A549 (cell line): ENCODE data around the gene CLEC2B. TPM values are rescaled to one million over a fixed set of nuclear protein-coding genes. Genes with fewer than 3 reads are reported as not detected.

Experiments
- ATAC-seq, 2 experiments: fragments of 200-7000 bp in 1 of 2; fragments of >200 bp in 1 of 2; cut with Nextera tagmentation in 1 of 2; cut with Tn5 transposase in 1 of 2; 3 replicates each; pipeline versions ENCODE4 v1.8.0 to v1.9.1; 2018 to 2020; ENCODE audit warnings: mild to moderate bottlenecking in 1 of 2, moderate library complexity in 1 of 2
- CTCF ChIA-PET: fragments of 300-600 bp; sonication (Branson Sonifier 250); formaldehyde crosslinking; extraction: SDS; loops from one replicate; lab custom pipeline; 2021; ENCODE audit warnings: antibody characterized with exemption, inconsistent platforms; lab: Yijun Ruan, JAX
- POLR2A ChIA-PET: fragments of 350-600 bp; formaldehyde crosslinking; extraction: SDS; loops from one replicate; lab custom pipeline; 2021; ENCODE audit warnings: antibody characterized with exemption, inconsistent platforms; lab: Yijun Ruan, JAX
- DNase-seq, 2 experiments: peaks; one replicate each; pipeline versions ENCODE4 v3.0.0 to v3.0.0-alpha.2; 2011 to 2016; ENCODE audit warnings: low read depth in 1 of 2, low spot score in 1 of 2
- FAIRE-seq: peaks from 2 replicates; lab custom pipeline; 2011; peaks lifted over from hg19 to GRCh38; lab: Jason Lieb, UNC
- H3K27ac ChIP-seq, 2 experiments: fragments of >200 bp; sonication (Bioruptor Twin); formaldehyde crosslinking; 3 replicates each; pipeline ENCODE4 v1.5.1; 2016 to 2017
- H3K4me1 ChIP-seq: fragments of >200 bp; sonication (Bioruptor Twin); formaldehyde crosslinking; 3 replicates; pipeline ENCODE4 v1.6.1; 2016
- H3K4me2 ChIP-seq: fragments of >200 bp; sonication (Bioruptor Twin); formaldehyde crosslinking; 3 replicates; pipeline ENCODE4 v1.6.1; 2016
- H3K4me3 ChIP-seq: fragments of >200 bp; sonication (Bioruptor Twin); formaldehyde crosslinking; 3 replicates; pipeline ENCODE4 v1.5.1; 2016
- H3K9me3 ChIP-seq: fragments of >200 bp; sonication (Bioruptor Twin); formaldehyde crosslinking; 3 replicates; pipeline ENCODE4 v1.6.1; 2016
- BCL3 ChIP-seq: fragments of >200 bp; sonication (Bioruptor Twin); formaldehyde crosslinking; IDR thresholded peaks from 3 replicates; pipeline ENCODE4 v1.6.1; 2016
- CEBPB ChIP-seq, 2 experiments: fragments of >200 bp in 1 of 2; sonication (Bioruptor Twin) in 1 of 2; formaldehyde crosslinking in 1 of 2; IDR thresholded peaks; 2 replicates each; pipeline ENCODE4 v1.6.1; 2012 to 2016
- CHD2 ChIP-seq: fragments of 150-350 bp; IDR thresholded peaks from 2 replicates; pipeline ENCODE4 v1.6.1; 2014; ENCODE audit warnings: low read length; ENCODE audit not compliant: partially characterized antibody
- CHD4 ChIP-seq: fragments of 200-600 bp; sonication (generic); IDR thresholded peaks from 2 replicates; pipeline ENCODE4 v1.6.1; 2016; ENCODE audit warnings: antibody characterized with exemption, mild to moderate bottlenecking, borderline replicate concordance
- EHF ChIP-seq: fragments of 250-450 bp; sonication (Bioruptor Pico); IDR thresholded peaks from 2 replicates; pipeline ENCODE4 v1.5.0; 2020; ENCODE audit warnings: mild to moderate bottlenecking
- EHMT2 ChIP-seq: fragments of 200-600 bp; sonication (generic); IDR thresholded peaks from 2 replicates; pipeline ENCODE4 v1.6.1; 2016; ENCODE audit warnings: antibody characterized with exemption, low read depth, mild to moderate bottlenecking, moderate library complexity
- FOSL2 ChIP-seq, 2 experiments: fragments of 450-650 bp in 1 of 2; fragments of >200 bp in 1 of 2; sonication (Bioruptor Twin) in 1 of 2; formaldehyde crosslinking; IDR thresholded peaks; 2 replicates each; pipeline versions ENCODE4 v1.5.0 to v1.6.1; 2016 to 2020; ENCODE audit warnings: mild to moderate bottlenecking in 1 of 2, moderate library complexity in 1 of 2
- FOXS1 ChIP-seq: fragments of 250-450 bp; sonication (Bioruptor Pico); IDR thresholded peaks from 2 replicates; pipeline ENCODE4 v1.5.0; 2020; ENCODE audit warnings: mild to moderate bottlenecking, moderate library complexity
- HDAC2 ChIP-seq: fragments of 200-600 bp; sonication (generic); IDR thresholded peaks from 2 replicates; pipeline ENCODE4 v1.6.1; 2016
- HOXB5 ChIP-seq: fragments of 250-450 bp; sonication (Bioruptor Pico); IDR thresholded peaks from 2 replicates; pipeline ENCODE4 v1.5.0; 2020; ENCODE audit warnings: mild to moderate bottlenecking, moderate library complexity
- JUN ChIP-seq, 2 experiments: fragments of >200 bp; sonication (Bioruptor Twin); formaldehyde crosslinking; IDR thresholded peaks; 2 replicates in 1 of 2; 3 replicates in 1 of 2; pipeline ENCODE4 v1.6.1; 2016 to 2017
- KDM5A ChIP-seq: fragments of 200-600 bp; sonication (generic); IDR thresholded peaks from 2 replicates; pipeline ENCODE4 v1.6.1; 2016; ENCODE audit warnings: antibody characterized with exemption, mild to moderate bottlenecking
- MAFK ChIP-seq: fragments of 450-650 bp; IDR thresholded peaks from 2 replicates; pipeline ENCODE4 v1.6.1; 2014; ENCODE audit not compliant: partially characterized antibody
- MAZ ChIP-seq: fragments of 150-350 bp; IDR thresholded peaks from 2 replicates; pipeline ENCODE4 v1.6.1; 2014; ENCODE audit warnings: antibody characterized with exemption, low read depth, low read length, borderline replicate concordance
- MYC ChIP-seq: IDR thresholded peaks from 2 replicates; pipeline ENCODE4 v1.6.1; 2012; ENCODE audit warnings: mild to moderate bottlenecking, inconsistent platforms, low read length, improper control_type of control experiment, borderline replicate concordance
- PHF8 ChIP-seq: fragments of 200-600 bp; sonication (generic); IDR thresholded peaks from 2 replicates; pipeline ENCODE4 v1.6.1; 2016; ENCODE audit warnings: low read depth, mild to moderate bottlenecking, antibody characterized with exemption, moderate library complexity, borderline replicate concordance
- POLR2AphosphoS2 ChIP-seq: conservative IDR thresholded peaks from 2 replicates; pipeline ENCODE4 v1.6.1; 2012; ENCODE audit warnings: low read length, improper control_type of control experiment, inconsistent platforms
- RAD21 ChIP-seq, 2 experiments: fragments of >200 bp in 1 of 2; sonication (Bioruptor Twin) in 1 of 2; formaldehyde crosslinking in 1 of 2; IDR thresholded peaks in 1 of 2; conservative IDR thresholded peaks in 1 of 2; 2 replicates in 1 of 2; 3 replicates in 1 of 2; pipeline ENCODE4 v1.6.1; 2012 to 2018; ENCODE audit warnings: inconsistent platforms in 1 of 2
- RCOR1 ChIP-seq: fragments of 150-350 bp; IDR thresholded peaks from 2 replicates; pipeline ENCODE4 v1.6.1; 2014; ENCODE audit warnings: antibody characterized with exemption, low read length, low read depth
- RNF2 ChIP-seq: fragments of 200-600 bp; sonication (generic); IDR thresholded peaks from 2 replicates; pipeline ENCODE4 v1.6.1; 2016; ENCODE audit warnings: low read depth, mild to moderate bottlenecking, antibody characterized with exemption, moderate library complexity, borderline replicate concordance
- SMC3 ChIP-seq: fragments of >200 bp; sonication (Bioruptor Twin); formaldehyde crosslinking; IDR thresholded peaks from 3 replicates; pipeline ENCODE4 v1.6.1; 2018; ENCODE audit warnings: inconsistent platforms
- TFCP2L1 ChIP-seq: fragments of 250-450 bp; sonication (Bioruptor Pico); IDR thresholded peaks from 2 replicates; pipeline ENCODE4 v1.5.0; 2021; ENCODE audit warnings: mild to moderate bottlenecking
- ZC3H11A ChIP-seq: fragments of 450-650 bp; IDR thresholded peaks from 2 replicates; pipeline ENCODE4 v1.6.1; 2014; ENCODE audit warnings: antibody characterized with exemption, mild to moderate bottlenecking
- ZSCAN20 ChIP-seq: fragments of 250-450 bp; sonication (Bioruptor Pico); IDR thresholded peaks from 2 replicates; pipeline ENCODE4 v1.8.0; 2022; ENCODE audit warnings: mild to moderate bottlenecking, moderate library complexity
- WGBS: methylation state at CpG from one replicate; pipeline ENCODE4 v1.1.6; 2017; ENCODE audit errors: missing lambda C conversion rate; 5-methylcytosine and 5-hydroxymethylcytosine counted together
- polyA plus RNA-seq, 4 experiments: library from polyadenylated mRNA; depleted of rRNA in 3 of 4; stranded (reverse); fragments of >200 nt; fragmentation: RNase III in 1 of 4; extraction: RNeasy Plus Mini Kit Qiagen cat#74134 plus additional on column Dnase treatment in 1 of 4; gene quantifications; 2 replicates in 3 of 4; 3 replicates in 1 of 4; pipeline ENCODE4 v1.2.3, GENCODE V29; 2011 to 2017
- TF ChIP-seq, protein P1 (sequence below): fragments of 450-650 bp; IDR thresholded peaks from 2 replicates; pipeline ENCODE4 v1.6.1; 2014; ENCODE audit warnings: antibody characterized with exemption
- TF ChIP-seq, protein P2 (sequence below): fragments of >200 bp; sonication (Bioruptor Twin); formaldehyde crosslinking; IDR thresholded peaks from 2 replicates; pipeline ENCODE4 v1.6.1; 2016

Gene CLEC2B
- polyA plus RNA-seq, 2 of the 4 experiments (the other 2 are of a cell fraction), result 0.30 to 2.1 TPM

- FAIRE-seq (no peak), DNase-seq (no peak), ATAC-seq (no peak)
- TF ChIP-seq CHD4, result no peak
- no peak for TF ChIP-seq CHD2
- H3K27ac ChIP-seq, result no peak overlapping the region
- no peaks in the 10 kb centered on the region for H3K4me1 ChIP-seq
- H3K9me3 ChIP-seq, result peaks cover 13% of the 10 kb centered on the region; the same call in 2 of the 3 replicates
- ChIA-PET CTCF (no interaction called here), POLR2A (no interaction called here)
- 48% methylated on average over 7 of the region's 7 CpGs for WGBS
- H3K4me3 ChIP-seq, result no peak overlapping the region
- H3K4me2 ChIP-seq, result no peak overlapping the region
These were observed 33.5 kb upstream of the CLEC2B start for GRCh38 chr12:9902539-9903228.

GRCh38 chr12:9900930-9901329, 31.8 kb upstream of the CLEC2B start:
- ChIA-PET CTCF (no interaction called here), POLR2A (no interaction called here)
- WGBS, result 24% methylated on average over 2 of the region's 2 CpGs
- no peak for DNase-seq
- peaks cover 13% of the 10 kb centered on the region; the same call in 2 of the 3 replicates for H3K9me3 ChIP-seq
- no peak overlapping the region for H3K27ac ChIP-seq
- ATAC-seq, result no peak
- no peak for TF ChIP-seq ZSCAN20 (CRISPR knock-in tag)
- peak; percentile 39 for TF ChIP-seq MAFK
- no peaks in the 10 kb centered on the region for H3K4me1 ChIP-seq
- no peak overlapping the region for H3K4me3 ChIP-seq
- FAIRE-seq, result no peak
- H3K4me2 ChIP-seq, result no peak overlapping the region

GRCh38 chr12:9899209-9899608, 30.1 kb upstream of the CLEC2B start:
- no peak overlapping the region for H3K4me2 ChIP-seq
- peaks cover 13% of the 10 kb centered on the region; the same call in 2 of the 3 replicates for H3K9me3 ChIP-seq
- no peak overlapping the region for H3K27ac ChIP-seq
- H3K4me1 ChIP-seq, result no peaks in the 10 kb centered on the region
- ChIA-PET POLR2A (no interaction called here), CTCF (no interaction called here)
- TF ChIP-seq ZC3H11A, result no peak
- TF ChIP-seq, protein P1, sequence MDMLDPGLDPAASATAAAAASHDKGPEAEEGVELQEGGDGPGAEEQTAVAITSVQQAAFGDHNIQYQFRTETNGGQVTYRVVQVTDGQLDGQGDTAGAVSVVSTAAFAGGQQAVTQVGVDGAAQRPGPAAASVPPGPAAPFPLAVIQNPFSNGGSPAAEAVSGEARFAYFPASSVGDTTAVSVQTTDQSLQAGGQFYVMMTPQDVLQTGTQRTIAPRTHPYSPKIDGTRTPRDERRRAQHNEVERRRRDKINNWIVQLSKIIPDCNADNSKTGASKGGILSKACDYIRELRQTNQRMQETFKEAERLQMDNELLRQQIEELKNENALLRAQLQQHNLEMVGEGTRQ, result no peak
- no peak for TF ChIP-seq HOXB5 (CRISPR knock-in tag)
- TF ChIP-seq RCOR1, result no peak
- TF ChIP-seq KDM5A, result no peak
- no peak for TF ChIP-seq SMC3
- TF ChIP-seq MYC, result no peak
- no peak for DNase-seq
- no peak for FAIRE-seq
- no peak for ATAC-seq
- WGBS, result 61% methylated on average over 2 of the region's 2 CpGs
- no peak overlapping the region for H3K4me3 ChIP-seq

DNA sequence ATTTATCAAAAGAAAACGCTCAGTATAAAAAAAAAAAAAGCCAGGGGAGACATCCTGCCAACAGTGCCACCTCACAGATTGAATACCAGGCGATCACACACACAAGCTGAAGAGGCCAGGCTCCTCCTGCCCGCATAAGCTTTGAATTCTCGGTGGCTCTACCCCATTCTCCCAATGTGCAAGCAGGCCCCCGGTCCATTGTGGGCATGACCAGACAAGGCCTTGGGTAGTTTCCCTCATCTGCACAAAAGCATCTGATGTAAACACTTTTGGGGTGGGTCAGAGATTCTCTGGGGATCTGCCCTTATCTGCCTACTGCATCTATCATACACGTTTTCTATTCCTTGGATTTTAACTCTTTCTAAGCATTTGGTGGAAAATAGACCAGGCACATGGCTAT, 28.4 kb upstream of the CLEC2B start:
- ChIA-PET POLR2A (no interaction called here), CTCF (no interaction called here)
- WGBS, result 51% methylated on average over 6 of the region's 6 CpGs
- ATAC-seq, result no peak
- DNase-seq, result no peak
- Histone ChIP-seq H3K27ac (no peak overlapping the region), H3K9me3 (peaks cover 4% of the 10 kb centered on the region; the same call in 2 of the 3 replicates), H3K4me2 (no peak overlapping the region), H3K4me1 (no peaks in the 10 kb centered on the region), H3K4me3 (no peak overlapping the region)
- FAIRE-seq, result no peak
- TF ChIP-seq EHF (no peak), RAD21 (conservative IDR thresholded peaks at IDR 0.05 in 1 of 2, IDR thresholded peaks at IDR 0.05 in 1 of 2) (no peak), BCL3 (no peak), CHD2 (no peak), FOSL2 (IDR thresholded peaks at IDR 0.05) (no peak), FOSL2 (CRISPR knock-in tag; IDR thresholded peaks at IDR 0.05) (no peak), HDAC2 (no peak), CEBPB (IDR thresholded peaks at IDR 0.05) (no peak), PHF8 (no peak), TFCP2L1 (CRISPR knock-in tag) (no peak), MAZ (no peak), EHMT2 (no peak), RNF2 (no peak), JUN (IDR thresholded peaks at IDR 0.05) (no peak), POLR2AphosphoS2 (no peak), FOXS1 (CRISPR knock-in tag) (no peak)
- TF ChIP-seq, protein P1, result no peak
- TF ChIP-seq, protein P2, sequence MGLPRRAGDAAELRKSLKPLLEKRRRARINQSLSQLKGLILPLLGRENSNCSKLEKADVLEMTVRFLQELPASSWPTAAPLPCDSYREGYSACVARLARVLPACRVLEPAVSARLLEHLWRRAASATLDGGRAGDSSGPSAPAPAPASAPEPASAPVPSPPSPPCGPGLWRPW, result no peak
